Measurements from ENCODE around the gene ADAMTS1.
"Not testable (repeated sequence)": the region's sequence is repeated elsewhere in the genome, so short reads cannot be mapped to it uniquely, and the experiment has no call there.

DNA sequence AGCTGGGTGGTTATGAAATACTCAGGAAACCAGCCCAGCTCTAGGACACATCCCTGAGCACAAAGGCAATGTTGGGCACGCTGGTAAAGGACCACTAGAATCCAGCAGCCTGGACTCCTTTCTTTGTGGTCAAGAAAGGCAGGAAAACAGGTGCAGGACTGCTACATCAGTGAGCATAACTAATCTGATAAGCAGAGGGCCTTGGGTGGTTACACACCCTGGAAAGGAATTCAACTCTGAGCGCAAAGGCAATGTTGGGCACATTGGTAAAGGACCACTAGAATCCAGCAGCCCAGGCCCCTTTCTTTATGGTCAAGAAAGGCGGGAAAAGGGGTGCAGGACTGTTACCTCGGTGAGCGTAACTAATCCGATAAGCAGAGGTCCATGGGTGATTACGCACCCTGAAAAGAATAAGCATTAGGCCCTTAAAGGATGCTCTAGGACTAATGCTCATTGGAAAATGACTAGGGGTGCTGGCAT is 11.7 kb upstream of the ADAMTS1 start:
- TF ChIP-seq, protein P1, sequence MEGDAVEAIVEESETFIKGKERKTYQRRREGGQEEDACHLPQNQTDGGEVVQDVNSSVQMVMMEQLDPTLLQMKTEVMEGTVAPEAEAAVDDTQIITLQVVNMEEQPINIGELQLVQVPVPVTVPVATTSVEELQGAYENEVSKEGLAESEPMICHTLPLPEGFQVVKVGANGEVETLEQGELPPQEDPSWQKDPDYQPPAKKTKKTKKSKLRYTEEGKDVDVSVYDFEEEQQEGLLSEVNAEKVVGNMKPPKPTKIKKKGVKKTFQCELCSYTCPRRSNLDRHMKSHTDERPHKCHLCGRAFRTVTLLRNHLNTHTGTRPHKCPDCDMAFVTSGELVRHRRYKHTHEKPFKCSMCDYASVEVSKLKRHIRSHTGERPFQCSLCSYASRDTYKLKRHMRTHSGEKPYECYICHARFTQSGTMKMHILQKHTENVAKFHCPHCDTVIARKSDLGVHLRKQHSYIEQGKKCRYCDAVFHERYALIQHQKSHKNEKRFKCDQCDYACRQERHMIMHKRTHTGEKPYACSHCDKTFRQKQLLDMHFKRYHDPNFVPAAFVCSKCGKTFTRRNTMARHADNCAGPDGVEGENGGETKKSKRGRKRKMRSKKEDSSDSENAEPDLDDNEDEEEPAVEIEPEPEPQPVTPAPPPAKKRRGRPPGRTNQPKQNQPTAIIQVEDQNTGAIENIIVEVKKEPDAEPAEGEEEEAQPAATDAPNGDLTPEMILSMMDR (IDR thresholded peaks at IDR 0.05) = not testable (repeated sequence)
- not testable (repeated sequence) for TF ChIP-seq EP300, POLR2A (IDR thresholded peaks at IDR 0.05)
